Caco-2 (cell line): ENCODE results near the gene GINS2. TPM values are rescaled to one million over a fixed set of nuclear protein-coding genes. Genes with fewer than 3 reads are reported as not detected.

Source experiments
- BruUV-seq: library from RNA; stranded (reverse); fragments of 400-500 nt; replicated peaks from 2 replicates; lab custom pipeline; 2021; lab: Mats Ljungman, UMichigan
- CTCF ChIA-PET: fragments of 300-600 bp; sonication (Branson Sonifier 250); formaldehyde crosslinking; loops from one replicate; lab custom pipeline; 2022; ENCODE audit warnings: antibody characterized with exemption; lab: Charles Lee
- POLR2A ChIA-PET: fragments of 300-600 bp; sonication (Branson Sonifier 250); formaldehyde crosslinking; loops from one replicate; lab custom pipeline; 2022; ENCODE audit warnings: antibody characterized with exemption; lab: Charles Lee
- DNase-seq, 2 experiments: peaks; one replicate each; pipeline versions ENCODE4 v3.0.0 to v3.0.0-alpha.2; 2020 to 2022
- H3K27me3 ChIP-seq: replicated peaks from 2 replicates; pipeline ENCODE4 v1.6.0; 2011; ENCODE audit warnings: low read length; ENCODE audit not compliant: control insufficient read depth, insufficient read depth
- H3K36me3 ChIP-seq: 2 replicates; pipeline ENCODE4 v1.5.1; 2011; ENCODE audit warnings: low read length; ENCODE audit not compliant: control insufficient read depth, insufficient read depth
- H3K4me1 ChIP-seq: fragments of 250-450 bp; sonication (Bioruptor Pico); 2 replicates; pipeline ENCODE4 v1.5.1; 2020; ENCODE audit warnings: mild to moderate bottlenecking
- H3K4me3 ChIP-seq: 2 replicates; pipeline ENCODE4 v1.5.1; 2011; ENCODE audit warnings: low read depth, mild to moderate bottlenecking, control low read depth, low read length
- H3K9me3 ChIP-seq: fragments of 250-450 bp; sonication (Bioruptor Pico); 2 replicates; pipeline ENCODE4 v1.5.1; 2020; ENCODE audit warnings: mild to moderate bottlenecking, moderate library complexity
- H3K27ac Mint-ChIP-seq: one replicate; pipeline ENCODE4 v1.8.0; 2022; ENCODE audit warnings: mixed read lengths; ENCODE audit not compliant: unreplicated experiment
- H3K27me3 Mint-ChIP-seq: one replicate; pipeline ENCODE4 v1.8.0; 2022; ENCODE audit warnings: mixed read lengths; ENCODE audit not compliant: insufficient read depth, unreplicated experiment
- H3K36me3 Mint-ChIP-seq: one replicate; pipeline ENCODE4 v1.8.0; 2022; ENCODE audit warnings: mild to moderate bottlenecking, mixed read lengths; ENCODE audit not compliant: insufficient read depth, unreplicated experiment
- H3K4me1 Mint-ChIP-seq: one replicate; pipeline ENCODE4 v1.8.0; 2022; ENCODE audit warnings: low read depth, mixed read lengths; ENCODE audit not compliant: unreplicated experiment
- H3K4me3 Mint-ChIP-seq: one replicate; pipeline ENCODE4 v1.8.0; 2022; ENCODE audit warnings: mild to moderate bottlenecking, moderate library complexity, mixed read lengths; ENCODE audit not compliant: unreplicated experiment
- H3K9me3 Mint-ChIP-seq: one replicate; pipeline ENCODE4 v1.8.0; 2022; ENCODE audit warnings: mixed read lengths; ENCODE audit not compliant: unreplicated experiment
- intact Hi-C: fragments of 100-400 bp; cut with micrococcal nuclease; formaldehyde crosslinking; loops from one replicate; pipeline ENCODE4 v1.10.0; 2022; ENCODE audit not compliant: unreplicated experiment
- total RNA-seq: library from RNA; stranded (reverse); gene quantifications from 2 replicates; pipeline ENCODE4 v1.2.3, GENCODE V29; 2022
- TF ChIP-seq, protein P1 (sequence below), 2 experiments: fragments of 200-600 bp in 1 of 2; IDR thresholded peaks; 1 replicate in 1 of 2; 2 replicates in 1 of 2; pipeline versions ENCODE4 v1.5.1 to v1.8.0; 2011 to 2022; ENCODE audit warnings: antibody characterized with exemption in 1 of 2, control low read depth in 1 of 2, inconsistent platforms in 1 of 2, low read depth in 1 of 2, low read length in 1 of 2, mild to moderate bottlenecking in 1 of 2, moderate library complexity in 1 of 2; ENCODE audit not compliant: insufficient read depth in 1 of 2, severe bottlenecking in 1 of 2, unreplicated experiment in 1 of 2

Gene GINS2
- total RNA-seq, 1 experiment from 2014 or later: 62.9 TPM

DNA sequence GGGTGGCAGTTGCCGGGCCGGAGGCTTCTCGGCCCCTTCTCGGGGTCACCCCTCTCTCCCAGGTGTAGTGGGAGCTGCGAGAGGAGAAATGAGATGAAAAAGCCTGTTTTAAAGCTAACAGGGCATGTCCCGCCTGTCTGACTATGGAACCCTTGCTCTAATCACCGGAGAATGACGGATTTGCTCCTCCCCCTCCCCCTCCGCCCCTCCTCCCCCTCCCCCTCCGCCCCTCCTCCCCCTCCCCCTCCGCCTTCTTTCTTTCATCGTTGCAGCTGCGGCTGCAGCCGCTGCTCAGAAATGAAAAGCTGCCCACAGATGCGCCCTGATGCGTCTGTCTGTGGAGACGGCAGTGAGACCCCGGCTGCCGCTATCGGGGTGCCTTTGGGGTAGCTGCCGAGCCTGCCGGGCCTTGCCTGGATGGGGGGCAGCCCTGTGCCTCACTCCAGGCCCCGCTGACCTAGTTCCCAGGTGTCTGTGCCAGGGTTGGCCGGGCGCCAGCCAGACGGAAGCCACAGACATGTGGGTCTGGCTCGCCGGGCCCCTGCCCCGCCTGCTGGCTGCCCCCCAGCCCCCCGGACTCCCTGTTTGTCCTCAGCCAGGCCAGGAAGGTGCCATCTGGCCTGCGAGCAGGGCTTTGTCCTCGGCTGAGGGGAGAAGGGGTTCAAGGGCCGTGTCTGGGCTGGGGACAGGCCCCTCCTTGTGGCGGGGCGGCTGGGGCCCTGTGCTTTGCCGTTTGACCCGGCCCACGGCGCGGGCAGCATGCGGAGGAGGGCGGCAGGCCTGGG lies 37.7 kb downstream of the GINS2 start:
- no peak overlapping the region for H3K27ac Mint-ChIP-seq
- peaks cover 4% of the 10 kb centered on the region for H3K4me1 Mint-ChIP-seq
- Histone ChIP-seq H3K27me3 (no peaks in the 10 kb centered on the region), H3K36me3 (peaks cover 10% of the 10 kb centered on the region), H3K9me3 (no peaks in the 10 kb centered on the region), H3K4me1 (peaks cover 6% of the 10 kb centered on the region), H3K4me3 (no peak overlapping the region)
- H3K4me3 Mint-ChIP-seq: no peak overlapping the region
- CTCF ChIA-PET: interaction anchor here (1.0 kb wide), 1 partner anchor 8 kb away, joined by 4 read pairs; no protein-coding TSS in a partner anchor
- H3K9me3 Mint-ChIP-seq: no peaks in the 10 kb centered on the region
- intact Hi-C loops: no loop called here
- no peak for DNase-seq
- H3K27me3 Mint-ChIP-seq: no peaks in the 10 kb centered on the region
- TF ChIP-seq, protein P1, sequence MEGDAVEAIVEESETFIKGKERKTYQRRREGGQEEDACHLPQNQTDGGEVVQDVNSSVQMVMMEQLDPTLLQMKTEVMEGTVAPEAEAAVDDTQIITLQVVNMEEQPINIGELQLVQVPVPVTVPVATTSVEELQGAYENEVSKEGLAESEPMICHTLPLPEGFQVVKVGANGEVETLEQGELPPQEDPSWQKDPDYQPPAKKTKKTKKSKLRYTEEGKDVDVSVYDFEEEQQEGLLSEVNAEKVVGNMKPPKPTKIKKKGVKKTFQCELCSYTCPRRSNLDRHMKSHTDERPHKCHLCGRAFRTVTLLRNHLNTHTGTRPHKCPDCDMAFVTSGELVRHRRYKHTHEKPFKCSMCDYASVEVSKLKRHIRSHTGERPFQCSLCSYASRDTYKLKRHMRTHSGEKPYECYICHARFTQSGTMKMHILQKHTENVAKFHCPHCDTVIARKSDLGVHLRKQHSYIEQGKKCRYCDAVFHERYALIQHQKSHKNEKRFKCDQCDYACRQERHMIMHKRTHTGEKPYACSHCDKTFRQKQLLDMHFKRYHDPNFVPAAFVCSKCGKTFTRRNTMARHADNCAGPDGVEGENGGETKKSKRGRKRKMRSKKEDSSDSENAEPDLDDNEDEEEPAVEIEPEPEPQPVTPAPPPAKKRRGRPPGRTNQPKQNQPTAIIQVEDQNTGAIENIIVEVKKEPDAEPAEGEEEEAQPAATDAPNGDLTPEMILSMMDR (IDR thresholded peaks at IDR 0.05; ENCODE audit: insufficient read depth in 1 of 2, low read depth in 1 of 2, low read length in 1 of 2, severe bottlenecking in 1 of 2, unreplicated experiment in 1 of 2): no peak
- BruUV-seq: no TSS peak
- POLR2A ChIA-PET: no interaction called here
- peaks cover 68% of the 10 kb centered on the region for H3K36me3 Mint-ChIP-seq

DNA sequence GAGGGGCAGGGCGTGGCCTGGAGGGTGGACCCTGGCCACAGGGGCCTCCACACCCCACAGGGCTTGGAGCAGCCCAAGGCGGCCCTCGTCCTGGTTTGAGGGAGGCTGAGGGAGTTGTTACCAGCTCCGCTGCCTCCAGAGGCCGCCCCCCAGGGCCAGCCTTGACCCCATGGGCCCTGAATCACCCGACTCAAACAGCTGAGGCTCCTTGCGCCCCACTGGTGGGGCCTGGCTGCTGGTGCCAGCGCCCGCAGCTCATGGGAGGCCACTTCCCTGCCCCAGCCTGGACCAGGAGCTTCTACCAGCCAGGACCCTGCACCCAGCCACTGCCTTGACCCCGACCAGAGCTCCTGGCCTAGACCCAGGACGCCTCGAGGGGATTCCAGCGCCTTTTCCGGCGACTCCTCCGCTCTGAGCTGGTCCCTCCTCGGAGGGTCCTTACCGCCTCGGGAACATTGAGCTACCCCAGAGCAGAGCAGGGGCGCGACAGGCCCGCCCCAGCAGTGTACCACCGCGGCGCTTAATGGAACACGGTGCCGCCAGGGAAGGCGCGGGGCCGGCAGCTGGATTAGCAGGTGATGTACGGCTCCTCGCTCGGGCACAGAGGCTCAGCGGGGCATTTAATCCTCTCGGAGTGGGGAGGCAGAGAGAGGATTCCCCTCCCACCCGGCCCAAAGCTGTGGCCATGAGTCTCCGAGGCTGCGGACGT lies 38.5 kb downstream of the GINS2 start:
- peaks cover 69% of the 10 kb centered on the region for H3K36me3 Mint-ChIP-seq

More for the DNA sequence above, 38.5 kb downstream of the GINS2 start:
- ChIA-PET POLR2A (no interaction called here), CTCF (interaction anchor here (0.6 to 1.0 kb wide), 2 partner anchors 9 to 70 kb away, joined by 4 read pairs; no protein-coding TSS in a partner anchor)
- DNase-seq: no peak
- Mint-ChIP-seq H3K4me3 (no peak overlapping the region), H3K9me3 (no peaks in the 10 kb centered on the region), H3K27ac (no peak overlapping the region), H3K4me1 (peaks cover 10% of the 10 kb centered on the region), H3K27me3 (no peaks in the 10 kb centered on the region)
- BruUV-seq: no TSS peak
- intact Hi-C loops: no loop called here
- Histone ChIP-seq H3K4me3 (no peak overlapping the region), H3K27me3 (no peaks in the 10 kb centered on the region), H3K9me3 (no peaks in the 10 kb centered on the region), H3K4me1 (peaks cover 11% of the 10 kb centered on the region), H3K36me3 (peaks cover 10% of the 10 kb centered on the region)
- TF ChIP-seq, protein P1 (IDR thresholded peaks at IDR 0.05; ENCODE audit: insufficient read depth in 1 of 2, low read depth in 1 of 2, low read length in 1 of 2, severe bottlenecking in 1 of 2, unreplicated experiment in 1 of 2): no peak
